ENCODE results near the gene ANKRD13A. TPM values are rescaled to one million over a fixed set of nuclear protein-coding genes. Genes with fewer than 3 reads are reported as not detected.
A peak's percentile ranks its signal among the peaks of the same experiment; 100 is the strongest.
"Not testable (repeated sequence)": the region's sequence is repeated elsewhere in the genome, so short reads cannot be mapped to it uniquely, and the experiment has no call there.

ANKRD13A gene
- total and polyA plus RNA-seq, 3 experiments from 2014 or later: 38.1 to 47.1 (median 41.1) TPM

GRCh38 chr12:110046451-110047187 lies 47.4 kb downstream of the ANKRD13A start:
- H3K27ac ChIP-seq (ENCODE audit: low read depth, low read length): no peak overlapping the region
- H3K4me1 Mint-ChIP-seq: peaks cover 36 to 55% (median 52%) of the 10 kb centered on the region in 3 donors
- H3K9me3 Mint-ChIP-seq: no peaks in the 10 kb centered on the region
- peak overlapping the region; percentile 87 to 97 (median 91) for H3K4me3 Mint-ChIP-seq
- H3K27me3 ChIP-seq (ENCODE audit: insufficient read depth, low read length, poor library complexity, severe bottlenecking): no peaks in the 10 kb centered on the region
- no peaks in the 10 kb centered on the region for H3K9me3 ChIP-seq (ENCODE audit: low read length)
- H3K4me1 ChIP-seq (ENCODE audit: insufficient read depth, low read length): peaks cover 24% of the 10 kb centered on the region
- no peaks in the 10 kb centered on the region for H3K36me3 ChIP-seq (ENCODE audit: insufficient read depth, low read length)
- ChIA-PET CTCF (interaction anchor here (1.0 kb wide), 1 partner anchor 52 kb away, joined by 3 read pairs; no protein-coding TSS in a partner anchor), POLR2A (interaction anchor here (0.6 kb wide), 1 partner anchor 46 kb away, joined by 3 read pairs; no protein-coding TSS in a partner anchor)
- DNase-seq: no peak
- H3K36me3 Mint-ChIP-seq: peaks cover 4 to 24% (median 7%) of the 10 kb centered on the region in 3 donors
- peak overlapping the region; percentile 61 for H3K4me3 ChIP-seq (ENCODE audit: low read length)
- no peaks in the 10 kb centered on the region for H3K27me3 Mint-ChIP-seq
- peak overlapping the region in 7 of 8 donors; percentile 29 to 99 (median 57) for H3K27ac Mint-ChIP-seq

GRCh38 chr12:110047297-110047940 lies 48.2 kb downstream of the ANKRD13A start:
- H3K27me3 Mint-ChIP-seq: peaks cover 0 to 3% of the 10 kb centered on the region in 2 donors
- Histone ChIP-seq H3K4me1 (ENCODE audit: insufficient read depth, low read length) (peaks cover 24% of the 10 kb centered on the region), H3K27me3 (ENCODE audit: insufficient read depth, low read length, poor library complexity, severe bottlenecking) (no peaks in the 10 kb centered on the region), H3K27ac (ENCODE audit: low read depth, low read length) (peak overlapping the region; percentile 76), H3K9me3 (ENCODE audit: low read length) (no peaks in the 10 kb centered on the region), H3K36me3 (ENCODE audit: insufficient read depth, low read length) (no peaks in the 10 kb centered on the region), H3K4me3 (ENCODE audit: low read length) (peak overlapping the region; percentile 61)
- peaks cover 33 to 50% (median 47%) of the 10 kb centered on the region in 3 donors for H3K4me1 Mint-ChIP-seq
- DNase-seq: no peak
- CTCF ChIA-PET: interaction anchor here (1.0 kb wide), 1 partner anchor 52 kb away, joined by 3 read pairs; no protein-coding TSS in a partner anchor
- H3K27ac Mint-ChIP-seq: peak overlapping the region in 7 of 8 donors; percentile 37 to 99 (median 97)
- H3K36me3 Mint-ChIP-seq: peaks cover 4 to 16% (median 7%) of the 10 kb centered on the region in 3 donors
- H3K9me3 Mint-ChIP-seq: no peaks in the 10 kb centered on the region
- POLR2A ChIA-PET: interaction anchor here (0.9 kb wide), 1 partner anchor 33 kb away, joined by 4 read pairs; no protein-coding TSS in a partner anchor
- peak overlapping the region; percentile 87 to 97 (median 91) for H3K4me3 Mint-ChIP-seq

GRCh38 chr12:110048242-110049027 lies 49.2 kb downstream of the ANKRD13A start, which contains the start of gene C12orf76:
Gene C12orf76, minus strand, starts transcription at chr12:110048522. Its CDS starts 27 bp downstream, at chr12:110048495.
- no peaks in the 10 kb centered on the region for H3K9me3 ChIP-seq (ENCODE audit: low read length)
- Mint-ChIP-seq H3K27me3 (peaks cover 0 to 3% of the 10 kb centered on the region in 2 donors), H3K9me3 (no peaks in the 10 kb centered on the region), H3K27ac (peak within 1 kb of the TSS; percentile 76 to 99 (median 98)), H3K36me3 (peaks cover 0 to 9% (median 5%) of the 10 kb centered on the region in 3 donors), H3K4me3 (peak within 1 kb of the TSS; percentile 87 to 97 (median 91)), H3K4me1 (peaks cover 26 to 41% (median 38%) of the 10 kb centered on the region in 3 donors)
- ChIA-PET POLR2A (interaction anchor here (0.9 kb wide), 1 partner anchor 32 kb away, joined by 4 read pairs; no protein-coding TSS in a partner anchor), CTCF (no interaction called here)
- no peaks in the 10 kb centered on the region for H3K27me3 ChIP-seq (ENCODE audit: insufficient read depth, low read length, poor library complexity, severe bottlenecking)
- peak within 1 kb of the TSS; percentile 61 for H3K4me3 ChIP-seq (ENCODE audit: low read length)
- H3K36me3 ChIP-seq (ENCODE audit: insufficient read depth, low read length): no peaks in the 10 kb centered on the region
- peaks cover 24% of the 10 kb centered on the region for H3K4me1 ChIP-seq (ENCODE audit: insufficient read depth, low read length)
- H3K27ac ChIP-seq (ENCODE audit: low read depth, low read length): peak within 1 kb of the TSS; percentile 76
- peak; percentile 82 to 94 (median 88) for DNase-seq

GRCh38 chr12:110049034-110049433 lies 49.8 kb downstream of the ANKRD13A start:
- Mint-ChIP-seq H3K4me3 (peak overlapping the region; percentile 87 to 97 (median 91)), H3K27ac (peak overlapping the region; percentile 76 to 99 (median 98)), H3K4me1 (peaks cover 25 to 40% (median 36%) of the 10 kb centered on the region in 3 donors)
- POLR2A ChIA-PET; H3K36me3 Mint-ChIP-seq; H3K27me3 ChIP-seq (ENCODE audit: insufficient read depth, low read length, poor library complexity, severe bottlenecking); H3K9me3 Mint-ChIP-seq; CTCF ChIA-PET; H3K9me3 ChIP-seq (ENCODE audit: low read length); H3K27me3 Mint-ChIP-seq; H3K36me3 ChIP-seq (ENCODE audit: insufficient read depth, low read length); DNase-seq: not testable (repeated sequence)
- Histone ChIP-seq H3K4me3 (ENCODE audit: low read length) (peak overlapping the region; percentile 61), H3K27ac (ENCODE audit: low read depth, low read length) (peak overlapping the region; percentile 76), H3K4me1 (ENCODE audit: insufficient read depth, low read length) (peaks cover 24% of the 10 kb centered on the region)

GRCh38 chr12:110049666-110050065 lies 50.4 kb downstream of the ANKRD13A start:
- H3K4me1 ChIP-seq (ENCODE audit: insufficient read depth, low read length): peaks cover 24% of the 10 kb centered on the region
- H3K36me3 ChIP-seq (ENCODE audit: insufficient read depth, low read length); H3K9me3 Mint-ChIP-seq; H3K9me3 ChIP-seq (ENCODE audit: low read length); H3K36me3 Mint-ChIP-seq; H3K27me3 Mint-ChIP-seq; H3K27ac ChIP-seq (ENCODE audit: low read depth, low read length); POLR2A ChIA-PET; DNase-seq; H3K4me3 ChIP-seq (ENCODE audit: low read length); H3K27me3 ChIP-seq (ENCODE audit: insufficient read depth, low read length, poor library complexity, severe bottlenecking): not testable (repeated sequence)
- CTCF ChIA-PET: interaction anchor here (0.8 kb wide), 1 partner anchor 401 kb away, joined by 3 read pairs; the partner anchor contains the start of gene ARPC3
- Mint-ChIP-seq H3K27ac (peak overlapping the region in 7 of 8 donors; percentile 25 to 99 (median 94)), H3K4me1 (peaks cover 24 to 38% (median 34%) of the 10 kb centered on the region in 3 donors), H3K4me3 (peak overlapping the region in 6 of 7 donors; percentile 27 to 91 (median 44))

- peaks cover 24% of the 10 kb centered on the region for H3K4me1 ChIP-seq (ENCODE audit: insufficient read depth, low read length)
- no peaks in the 10 kb centered on the region for H3K9me3 ChIP-seq (ENCODE audit: low read length)
- POLR2A ChIA-PET: no interaction called here
- H3K27me3 ChIP-seq (ENCODE audit: insufficient read depth, low read length, poor library complexity, severe bottlenecking): no peaks in the 10 kb centered on the region
- H3K9me3 Mint-ChIP-seq: no peaks in the 10 kb centered on the region
- H3K4me1 Mint-ChIP-seq: peaks cover 21 to 34% (median 33%) of the 10 kb centered on the region in 3 donors
- peak overlapping the region in 1 of 7 donors; percentile 14 for H3K4me3 Mint-ChIP-seq
- CTCF ChIA-PET: interaction anchor here (1.9 kb wide), 1 partner anchor 23 kb away, joined by 5 read pairs; no protein-coding TSS in a partner anchor
- peaks cover 0 to 3% (median 3%) of the 10 kb centered on the region in 3 donors for H3K36me3 Mint-ChIP-seq
- no peaks in the 10 kb centered on the region for H3K36me3 ChIP-seq (ENCODE audit: insufficient read depth, low read length)
- H3K27ac ChIP-seq (ENCODE audit: low read depth, low read length): no peak overlapping the region
- no peak overlapping the region for H3K27ac Mint-ChIP-seq
- no peak for DNase-seq
- H3K4me3 ChIP-seq (ENCODE audit: low read length): no peak overlapping the region
- peaks cover 0 to 5% of the 10 kb centered on the region in 2 donors for H3K27me3 Mint-ChIP-seq
Measured at GRCh38 chr12:110050927-110051326, 51.7 kb downstream of the ANKRD13A start.

- CTCF ChIA-PET; H3K27me3 ChIP-seq (ENCODE audit: insufficient read depth, low read length, poor library complexity, severe bottlenecking); DNase-seq; H3K27ac ChIP-seq (ENCODE audit: low read depth, low read length); H3K4me1 ChIP-seq (ENCODE audit: insufficient read depth, low read length); H3K36me3 Mint-ChIP-seq; H3K36me3 ChIP-seq (ENCODE audit: insufficient read depth, low read length); H3K4me3 ChIP-seq (ENCODE audit: low read length); H3K4me3 Mint-ChIP-seq; H3K9me3 ChIP-seq (ENCODE audit: low read length); POLR2A ChIA-PET; H3K9me3 Mint-ChIP-seq; H3K4me1 Mint-ChIP-seq; H3K27me3 Mint-ChIP-seq: not testable (repeated sequence)
- peak overlapping the region in 1 of 8 donors; percentile 17 for H3K27ac Mint-ChIP-seq
Measured at GRCh38 chr12:110055375-110056352, 56.4 kb downstream of the ANKRD13A start.

All from CD8-positive, alpha-beta memory T cell (primary cell).